K562 (cell line): Measurements from ENCODE around the gene LRRIQ4. TPM values are rescaled to one million over a fixed set of nuclear protein-coding genes. Genes with fewer than 3 reads are reported as not detected.

Experiments used
- CBX2 ChIP-seq: fragments of 200-600 bp; sonication (generic); IDR thresholded peaks from one replicate; pipeline ENCODE4 v1.6.1; 2012; ENCODE audit warnings: mild to moderate bottlenecking, low read length, inconsistent platforms; ENCODE audit not compliant: insufficient read depth, poor library complexity, severe bottlenecking
- KDM5B ChIP-seq: fragments of 200-600 bp; sonication (generic); IDR thresholded peaks from 2 replicates; pipeline ENCODE4 v1.6.1; 2012; ENCODE audit warnings: low read depth, mild to moderate bottlenecking, moderate library complexity, low read length, control low read depth, inconsistent platforms; ENCODE audit not compliant: insufficient replicate concordance
- NEUROD1 ChIP-seq: fragments of 150-350 bp; IDR thresholded peaks from 2 replicates; pipeline ENCODE4 v1.6.1; 2014; ENCODE audit warnings: borderline replicate concordance, low read length, low read depth; ENCODE audit not compliant: partially characterized antibody
- POLR2G ChIP-seq: fragments of 200-400 bp; formaldehyde crosslinking; IDR thresholded peaks from 2 replicates; pipeline ENCODE4 v1.6.1; 2017; ENCODE audit warnings: low read depth, mild to moderate bottlenecking, antibody characterized with exemption, low read length, moderate library complexity
- POLR2H ChIP-seq: IDR thresholded peaks from 2 replicates; pipeline ENCODE4 v1.6.1; 2016; ENCODE audit warnings: missing genetic modification characterization, low read depth, mild to moderate bottlenecking, control low read depth, missing compliant biosample characterization, moderate library complexity
- RFX7 ChIP-seq: fragments of 250-450 bp; sonication (Bioruptor Pico); IDR thresholded peaks from 2 replicates; pipeline ENCODE4 v1.5.1; 2021; ENCODE audit warnings: mild to moderate bottlenecking
- SMAD4 ChIP-seq: fragments of 250-450 bp; sonication (Bioruptor Pico); conservative IDR thresholded peaks from 2 replicates; pipeline ENCODE4 v1.8.0; 2021; ENCODE audit warnings: inconsistent platforms, mild to moderate bottlenecking, moderate library complexity
- TAF9B ChIP-seq: fragments of 450-650 bp; IDR thresholded peaks from 2 replicates; pipeline ENCODE4 v1.6.1; 2018; ENCODE audit warnings: mild to moderate bottlenecking; ENCODE audit not compliant: partially characterized antibody
- ZNF174 ChIP-seq: fragments of 250-450 bp; sonication (Bioruptor Pico); IDR thresholded peaks from 2 replicates; pipeline ENCODE4 v1.4.0; 2020; ENCODE audit warnings: mild to moderate bottlenecking
- ZNF316 ChIP-seq: fragments of 450-650 bp; IDR thresholded peaks from 2 replicates; pipeline ENCODE4 v1.6.1; 2016
- polyA plus RNA-seq, 8 experiments: library from polyadenylated mRNA; depleted of rRNA in 4 of 8; stranded (reverse) in 5 of 8; unstranded in 3 of 8; fragments of >200 nt; fragmentation: Nextera tagmentation in 2 of 8; fragmentation: Illumina TruSeq in 1 of 8; extraction: Ambion mirVana in 2 of 8; extraction: Trizol in 1 of 8; gene quantifications; 2 replicates each; pipeline versions ENCODE4 v1.2.1 to v1.2.3, GENCODE V29; 2011 to 2014; ENCODE audit warnings: inconsistent platforms in 1 of 8, missing spikeins in 1 of 8
- total RNA-seq, 7 experiments: library from RNA; depleted of rRNA in 6 of 7; stranded (reverse); fragments of >200 nt in 6 of 7; fragmentation: Illumina TruSeq in 2 of 7; extraction: Trizol in 2 of 7; gene quantifications; 2 replicates each; pipeline versions ENCODE4 v1.2.1 to v1.2.3, GENCODE V29; 2011 to 2021; ENCODE audit warnings: low replicate concordance in 1 of 7
- TF ChIP-seq, protein P1 (sequence below), 3 experiments: IDR thresholded peaks in 2 of 3; conservative IDR thresholded peaks in 1 of 3; 2 replicates each; pipeline ENCODE4 v1.5.1; 2011 to 2012; ENCODE audit warnings: low read length in 3 of 3, mild to moderate bottlenecking in 3 of 3, control low read depth in 2 of 3, improper control_type of control experiment in 1 of 3, inconsistent platforms in 1 of 3, low read depth in 1 of 3, mixed read lengths in 1 of 3, moderate library complexity in 1 of 3; ENCODE audit not compliant: insufficient read depth in 2 of 3
- TF ChIP-seq, protein P2 (sequence below): fragments of 450-650 bp; IDR thresholded peaks from 2 replicates; pipeline ENCODE4 v1.6.1; 2016; ENCODE audit warnings: mild to moderate bottlenecking, moderate library complexity
- TF ChIP-seq, protein P3 (sequence below): fragments of 250-450 bp; sonication (Bioruptor Pico); IDR thresholded peaks from 2 replicates; pipeline ENCODE4 v1.8.0; 2022; ENCODE audit warnings: moderate library complexity, mild to moderate bottlenecking, inconsistent platforms

LRRIQ4 gene
- total and polyA plus RNA-seq, 9 of the 15 experiments (the other 6 are each of a cell fraction or from before 2014, with no cell fraction given), result not detected

GRCh38 chr3:169764312-169764881, 48.3 kb upstream of the LRRIQ4 start (continued):
- TF ChIP-seq, protein P1, sequence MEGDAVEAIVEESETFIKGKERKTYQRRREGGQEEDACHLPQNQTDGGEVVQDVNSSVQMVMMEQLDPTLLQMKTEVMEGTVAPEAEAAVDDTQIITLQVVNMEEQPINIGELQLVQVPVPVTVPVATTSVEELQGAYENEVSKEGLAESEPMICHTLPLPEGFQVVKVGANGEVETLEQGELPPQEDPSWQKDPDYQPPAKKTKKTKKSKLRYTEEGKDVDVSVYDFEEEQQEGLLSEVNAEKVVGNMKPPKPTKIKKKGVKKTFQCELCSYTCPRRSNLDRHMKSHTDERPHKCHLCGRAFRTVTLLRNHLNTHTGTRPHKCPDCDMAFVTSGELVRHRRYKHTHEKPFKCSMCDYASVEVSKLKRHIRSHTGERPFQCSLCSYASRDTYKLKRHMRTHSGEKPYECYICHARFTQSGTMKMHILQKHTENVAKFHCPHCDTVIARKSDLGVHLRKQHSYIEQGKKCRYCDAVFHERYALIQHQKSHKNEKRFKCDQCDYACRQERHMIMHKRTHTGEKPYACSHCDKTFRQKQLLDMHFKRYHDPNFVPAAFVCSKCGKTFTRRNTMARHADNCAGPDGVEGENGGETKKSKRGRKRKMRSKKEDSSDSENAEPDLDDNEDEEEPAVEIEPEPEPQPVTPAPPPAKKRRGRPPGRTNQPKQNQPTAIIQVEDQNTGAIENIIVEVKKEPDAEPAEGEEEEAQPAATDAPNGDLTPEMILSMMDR (IDR thresholded peaks at IDR 0.05 in 2 of 3, conservative IDR thresholded peaks at IDR 0.05 in 1 of 3; ENCODE audit: insufficient read depth in 2 of 3, low read depth in 1 of 3, low read length in 3 of 3), result no peak
- TF ChIP-seq, protein P2, sequence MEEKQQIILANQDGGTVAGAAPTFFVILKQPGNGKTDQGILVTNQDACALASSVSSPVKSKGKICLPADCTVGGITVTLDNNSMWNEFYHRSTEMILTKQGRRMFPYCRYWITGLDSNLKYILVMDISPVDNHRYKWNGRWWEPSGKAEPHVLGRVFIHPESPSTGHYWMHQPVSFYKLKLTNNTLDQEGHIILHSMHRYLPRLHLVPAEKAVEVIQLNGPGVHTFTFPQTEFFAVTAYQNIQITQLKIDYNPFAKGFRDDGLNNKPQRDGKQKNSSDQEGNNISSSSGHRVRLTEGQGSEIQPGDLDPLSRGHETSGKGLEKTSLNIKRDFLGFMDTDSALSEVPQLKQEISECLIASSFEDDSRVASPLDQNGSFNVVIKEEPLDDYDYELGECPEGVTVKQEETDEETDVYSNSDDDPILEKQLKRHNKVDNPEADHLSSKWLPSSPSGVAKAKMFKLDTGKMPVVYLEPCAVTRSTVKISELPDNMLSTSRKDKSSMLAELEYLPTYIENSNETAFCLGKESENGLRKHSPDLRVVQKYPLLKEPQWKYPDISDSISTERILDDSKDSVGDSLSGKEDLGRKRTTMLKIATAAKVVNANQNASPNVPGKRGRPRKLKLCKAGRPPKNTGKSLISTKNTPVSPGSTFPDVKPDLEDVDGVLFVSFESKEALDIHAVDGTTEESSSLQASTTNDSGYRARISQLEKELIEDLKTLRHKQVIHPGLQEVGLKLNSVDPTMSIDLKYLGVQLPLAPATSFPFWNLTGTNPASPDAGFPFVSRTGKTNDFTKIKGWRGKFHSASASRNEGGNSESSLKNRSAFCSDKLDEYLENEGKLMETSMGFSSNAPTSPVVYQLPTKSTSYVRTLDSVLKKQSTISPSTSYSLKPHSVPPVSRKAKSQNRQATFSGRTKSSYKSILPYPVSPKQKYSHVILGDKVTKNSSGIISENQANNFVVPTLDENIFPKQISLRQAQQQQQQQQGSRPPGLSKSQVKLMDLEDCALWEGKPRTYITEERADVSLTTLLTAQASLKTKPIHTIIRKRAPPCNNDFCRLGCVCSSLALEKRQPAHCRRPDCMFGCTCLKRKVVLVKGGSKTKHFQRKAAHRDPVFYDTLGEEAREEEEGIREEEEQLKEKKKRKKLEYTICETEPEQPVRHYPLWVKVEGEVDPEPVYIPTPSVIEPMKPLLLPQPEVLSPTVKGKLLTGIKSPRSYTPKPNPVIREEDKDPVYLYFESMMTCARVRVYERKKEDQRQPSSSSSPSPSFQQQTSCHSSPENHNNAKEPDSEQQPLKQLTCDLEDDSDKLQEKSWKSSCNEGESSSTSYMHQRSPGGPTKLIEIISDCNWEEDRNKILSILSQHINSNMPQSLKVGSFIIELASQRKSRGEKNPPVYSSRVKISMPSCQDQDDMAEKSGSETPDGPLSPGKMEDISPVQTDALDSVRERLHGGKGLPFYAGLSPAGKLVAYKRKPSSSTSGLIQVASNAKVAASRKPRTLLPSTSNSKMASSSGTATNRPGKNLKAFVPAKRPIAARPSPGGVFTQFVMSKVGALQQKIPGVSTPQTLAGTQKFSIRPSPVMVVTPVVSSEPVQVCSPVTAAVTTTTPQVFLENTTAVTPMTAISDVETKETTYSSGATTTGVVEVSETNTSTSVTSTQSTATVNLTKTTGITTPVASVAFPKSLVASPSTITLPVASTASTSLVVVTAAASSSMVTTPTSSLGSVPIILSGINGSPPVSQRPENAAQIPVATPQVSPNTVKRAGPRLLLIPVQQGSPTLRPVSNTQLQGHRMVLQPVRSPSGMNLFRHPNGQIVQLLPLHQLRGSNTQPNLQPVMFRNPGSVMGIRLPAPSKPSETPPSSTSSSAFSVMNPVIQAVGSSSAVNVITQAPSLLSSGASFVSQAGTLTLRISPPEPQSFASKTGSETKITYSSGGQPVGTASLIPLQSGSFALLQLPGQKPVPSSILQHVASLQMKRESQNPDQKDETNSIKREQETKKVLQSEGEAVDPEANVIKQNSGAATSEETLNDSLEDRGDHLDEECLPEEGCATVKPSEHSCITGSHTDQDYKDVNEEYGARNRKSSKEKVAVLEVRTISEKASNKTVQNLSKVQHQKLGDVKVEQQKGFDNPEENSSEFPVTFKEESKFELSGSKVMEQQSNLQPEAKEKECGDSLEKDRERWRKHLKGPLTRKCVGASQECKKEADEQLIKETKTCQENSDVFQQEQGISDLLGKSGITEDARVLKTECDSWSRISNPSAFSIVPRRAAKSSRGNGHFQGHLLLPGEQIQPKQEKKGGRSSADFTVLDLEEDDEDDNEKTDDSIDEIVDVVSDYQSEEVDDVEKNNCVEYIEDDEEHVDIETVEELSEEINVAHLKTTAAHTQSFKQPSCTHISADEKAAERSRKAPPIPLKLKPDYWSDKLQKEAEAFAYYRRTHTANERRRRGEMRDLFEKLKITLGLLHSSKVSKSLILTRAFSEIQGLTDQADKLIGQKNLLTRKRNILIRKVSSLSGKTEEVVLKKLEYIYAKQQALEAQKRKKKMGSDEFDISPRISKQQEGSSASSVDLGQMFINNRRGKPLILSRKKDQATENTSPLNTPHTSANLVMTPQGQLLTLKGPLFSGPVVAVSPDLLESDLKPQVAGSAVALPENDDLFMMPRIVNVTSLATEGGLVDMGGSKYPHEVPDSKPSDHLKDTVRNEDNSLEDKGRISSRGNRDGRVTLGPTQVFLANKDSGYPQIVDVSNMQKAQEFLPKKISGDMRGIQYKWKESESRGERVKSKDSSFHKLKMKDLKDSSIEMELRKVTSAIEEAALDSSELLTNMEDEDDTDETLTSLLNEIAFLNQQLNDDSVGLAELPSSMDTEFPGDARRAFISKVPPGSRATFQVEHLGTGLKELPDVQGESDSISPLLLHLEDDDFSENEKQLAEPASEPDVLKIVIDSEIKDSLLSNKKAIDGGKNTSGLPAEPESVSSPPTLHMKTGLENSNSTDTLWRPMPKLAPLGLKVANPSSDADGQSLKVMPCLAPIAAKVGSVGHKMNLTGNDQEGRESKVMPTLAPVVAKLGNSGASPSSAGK, result 0 out of 2 replicates have a peak, but pooled peaks have one; percentile 31
- TF ChIP-seq TAF9B (no peak), ZNF316 (no peak), NEUROD1 (no peak), RFX7 (CRISPR knock-in tag) (no peak), CBX2 (no peak), POLR2G (no peak), KDM5B (peak; percentile 62), SMAD4 (peak; percentile 43; the same call in 1 of the 2 replicates), POLR2H (tag) (no peak), ZNF174 (CRISPR knock-in tag) (no peak)
- TF ChIP-seq, protein P3, sequence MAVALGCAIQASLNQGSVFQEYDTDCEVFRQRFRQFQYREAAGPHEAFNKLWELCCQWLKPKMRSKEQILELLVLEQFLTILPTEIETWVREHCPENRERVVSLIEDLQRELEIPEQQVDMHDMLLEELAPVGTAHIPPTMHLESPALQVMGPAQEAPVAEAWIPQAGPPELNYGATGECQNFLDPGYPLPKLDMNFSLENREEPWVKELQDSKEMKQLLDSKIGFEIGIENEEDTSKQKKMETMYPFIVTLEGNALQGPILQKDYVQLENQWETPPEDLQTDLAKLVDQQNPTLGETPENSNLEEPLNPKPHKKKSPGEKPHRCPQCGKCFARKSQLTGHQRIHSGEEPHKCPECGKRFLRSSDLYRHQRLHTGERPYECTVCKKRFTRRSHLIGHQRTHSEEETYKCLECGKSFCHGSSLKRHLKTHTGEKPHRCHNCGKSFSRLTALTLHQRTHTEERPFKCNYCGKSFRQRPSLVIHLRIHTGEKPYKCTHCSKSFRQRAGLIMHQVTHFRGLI (CRISPR knock-in tag), result no peak
